Limb (tissue), 2 donors: ENCODE results near the gene MEGF11.

Experiments used
- DNase-seq, 2 donors: peaks; one replicate each; pipeline ENCODE4 v3.0.0-alpha.2; 2016; ENCODE audit errors: extremely low spot score in 2 of 2

The MEGF11 gene

GRCh38 chr15:65921780-65922179, 331.8 kb downstream of the MEGF11 start:
- DNase-seq, result no peak

GRCh38 chr15:65920825-65921309, 332.7 kb downstream of the MEGF11 start:
- no peak for DNase-seq

DNA sequence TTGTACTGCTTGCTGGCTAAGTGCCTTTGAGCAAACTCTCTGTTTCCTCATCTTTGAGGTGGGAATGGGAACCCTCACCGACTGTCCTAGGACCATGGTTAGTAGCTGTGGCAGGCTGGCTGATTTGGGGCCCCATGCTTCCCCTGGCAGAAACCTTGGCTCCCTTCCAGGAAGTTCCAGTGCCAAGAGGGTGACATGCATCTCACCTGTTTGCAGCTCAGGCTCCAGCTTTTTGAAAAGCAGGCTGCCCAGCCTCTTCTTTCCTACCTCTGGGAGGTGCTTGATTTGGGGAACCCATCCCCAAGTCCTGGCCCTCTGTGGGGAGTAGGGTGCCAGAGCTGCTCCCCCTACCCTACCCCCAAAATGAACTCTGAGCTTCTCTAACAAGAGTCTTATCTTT, 333.4 kb downstream of the MEGF11 start:
- no peak for DNase-seq

- no peak for DNase-seq
Observed at GRCh38 chr15:65919353-65919752, 334.2 kb downstream of the MEGF11 start.

- no peak for DNase-seq
Observed at GRCh38 chr15:65918945-65919344, 334.6 kb downstream of the MEGF11 start.

GRCh38 chr15:65918357-65918920, 335.1 kb downstream of the MEGF11 start:
- no peak for DNase-seq

- no peak for DNase-seq
Observed at GRCh38 chr15:65917936-65918335, 335.6 kb downstream of the MEGF11 start.

- no peak for DNase-seq
Observed at GRCh38 chr15:65917407-65917756, 336.2 kb downstream of the MEGF11 start.

DNA sequence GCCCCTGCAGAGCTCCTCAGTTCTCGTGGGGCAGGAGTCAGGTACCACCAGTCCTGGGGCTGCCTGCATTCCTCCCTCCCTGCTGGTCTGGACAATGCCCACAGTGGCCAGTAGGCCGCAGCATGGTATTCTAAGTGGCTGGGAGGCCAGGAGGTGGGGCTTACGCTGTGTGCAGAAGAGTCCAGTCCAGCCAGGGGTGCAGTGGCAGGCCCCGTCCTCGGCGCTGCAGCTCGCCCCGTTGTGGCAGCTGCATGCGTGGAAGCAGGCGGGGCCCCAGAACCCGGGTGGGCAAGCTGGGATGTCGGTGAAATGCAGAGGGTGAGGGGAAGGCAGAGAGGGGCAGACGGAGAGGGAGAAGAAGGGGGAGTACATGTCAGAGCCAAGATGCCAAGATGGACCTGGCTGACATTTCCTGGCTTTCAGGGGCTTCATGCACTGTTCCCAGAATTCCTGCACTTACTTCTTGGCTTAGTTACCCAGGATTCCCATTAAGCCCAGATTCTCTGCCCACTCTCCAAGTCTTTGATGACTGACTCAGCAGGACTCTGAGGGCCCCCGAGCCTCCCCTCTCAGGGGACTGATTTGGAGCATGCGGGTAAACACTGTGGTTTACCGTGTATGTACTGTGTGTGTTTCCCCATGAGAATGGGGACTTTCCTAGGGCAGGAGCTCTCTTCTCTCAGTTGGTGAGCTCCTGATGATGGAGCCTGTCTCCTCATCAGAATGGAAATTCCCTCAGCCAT, 336.7 kb downstream of the MEGF11 start:
- DNase-seq, result peak in 1 of 2 donors; percentile 70

DNA sequence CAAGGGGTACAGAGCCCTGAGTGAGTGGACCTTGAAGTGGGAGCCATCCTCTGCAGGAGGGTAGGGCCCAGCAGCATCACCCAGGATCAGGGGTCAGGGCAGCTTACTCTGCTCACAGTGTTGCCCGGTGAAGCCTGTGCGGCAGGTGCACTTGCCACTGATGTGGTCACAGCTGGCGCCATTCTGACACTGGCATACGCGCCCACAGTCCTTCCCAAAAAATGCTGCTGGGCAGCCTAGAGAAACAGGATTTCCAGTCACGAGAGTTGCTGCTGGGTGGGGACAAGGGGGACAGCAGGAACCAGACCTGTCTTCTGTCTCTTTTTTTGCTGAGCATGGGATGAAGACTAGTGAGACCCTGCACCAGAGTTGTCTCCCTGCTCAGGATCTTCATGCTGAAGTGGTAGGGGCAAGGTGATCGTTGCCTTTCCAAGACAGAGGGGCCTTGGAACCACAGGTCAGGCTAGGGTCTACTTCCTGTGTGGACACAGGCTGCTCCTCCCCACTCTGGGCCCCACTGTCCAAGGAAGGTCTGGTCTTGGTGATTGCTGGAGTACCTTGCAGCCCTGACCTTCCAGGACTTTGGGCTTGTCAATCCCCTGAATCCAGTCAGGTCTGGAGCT, 337.4 kb downstream of the MEGF11 start:
- DNase-seq, result no peak

GRCh38 chr15:65914981-65915925, 338.3 kb downstream of the MEGF11 start:
- DNase-seq, result no peak

DNA sequence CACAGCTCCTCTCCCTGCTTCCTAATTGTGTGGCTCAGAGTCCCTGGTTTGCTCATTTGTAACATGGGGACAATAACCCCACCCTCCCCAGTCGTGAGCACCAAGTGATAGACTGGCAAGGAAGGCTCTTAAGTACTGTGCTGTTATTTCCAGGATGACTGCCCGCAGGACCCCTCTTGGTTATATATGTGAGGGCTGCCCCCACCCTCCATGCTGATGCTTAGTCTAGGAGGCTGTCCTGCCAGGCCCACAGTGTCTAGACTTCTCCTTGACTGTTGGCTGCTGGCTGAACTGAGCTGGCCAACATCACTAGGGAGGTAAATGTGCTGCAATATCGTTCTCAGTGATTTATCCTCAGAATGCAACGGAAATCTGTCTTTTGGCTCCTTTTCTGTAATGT, 339.2 kb downstream of the MEGF11 start:
- DNase-seq, result no peak

DNA sequence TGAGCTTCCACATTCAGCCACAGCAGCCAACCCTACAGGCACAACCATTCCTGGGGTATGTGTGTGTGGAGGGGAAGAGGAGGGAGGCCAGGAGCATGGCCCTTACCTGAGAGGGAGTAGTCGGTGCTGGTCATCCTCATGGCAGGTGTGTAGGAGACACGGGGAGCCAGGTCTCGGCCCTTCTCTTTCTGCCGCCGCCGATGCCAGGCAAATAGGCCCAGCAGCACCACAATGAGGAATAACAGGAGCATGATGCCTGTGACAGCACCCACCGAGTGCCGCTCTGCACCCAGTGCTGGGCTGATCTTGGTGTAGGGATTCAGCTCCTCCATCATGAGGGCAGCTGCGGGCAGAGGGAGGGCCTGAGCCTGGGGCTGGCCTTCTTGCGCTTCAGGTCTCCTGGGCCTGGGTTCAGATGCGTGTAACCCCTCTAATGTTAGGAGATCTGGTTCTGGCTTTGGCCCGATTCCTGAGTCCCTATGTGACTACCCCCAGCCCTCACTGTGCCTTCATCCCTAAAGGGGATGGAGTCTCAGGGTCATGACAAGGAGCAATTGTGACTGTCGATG, 339.8 kb downstream of the MEGF11 start:
- no peak for DNase-seq

GRCh38 chr15:65912235-65912634, 341.3 kb downstream of the MEGF11 start:
- peak in 1 of 2 donors; percentile 14 for DNase-seq

DNA sequence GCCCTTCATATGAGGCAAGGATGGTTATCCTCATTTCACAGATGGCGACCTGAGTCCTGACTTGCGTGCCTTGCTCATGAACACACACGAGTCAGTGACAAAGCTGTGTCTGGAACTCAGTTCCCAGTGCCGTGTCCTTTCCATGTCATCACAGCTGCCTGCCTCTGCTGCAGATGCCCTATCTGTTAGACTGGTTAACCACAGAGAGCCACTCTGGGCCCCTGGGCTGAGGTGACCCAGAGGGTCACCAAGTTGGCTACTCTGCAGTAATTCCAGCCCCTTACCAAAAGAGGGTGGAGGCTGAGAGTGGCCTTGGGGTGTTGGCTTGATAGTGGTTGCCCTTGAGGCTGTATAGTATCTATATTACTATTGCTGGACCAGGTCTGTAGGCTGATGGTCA, 343.2 kb downstream of the MEGF11 start:
- DNase-seq, result peak in 1 of 2 donors; percentile 12

DNA sequence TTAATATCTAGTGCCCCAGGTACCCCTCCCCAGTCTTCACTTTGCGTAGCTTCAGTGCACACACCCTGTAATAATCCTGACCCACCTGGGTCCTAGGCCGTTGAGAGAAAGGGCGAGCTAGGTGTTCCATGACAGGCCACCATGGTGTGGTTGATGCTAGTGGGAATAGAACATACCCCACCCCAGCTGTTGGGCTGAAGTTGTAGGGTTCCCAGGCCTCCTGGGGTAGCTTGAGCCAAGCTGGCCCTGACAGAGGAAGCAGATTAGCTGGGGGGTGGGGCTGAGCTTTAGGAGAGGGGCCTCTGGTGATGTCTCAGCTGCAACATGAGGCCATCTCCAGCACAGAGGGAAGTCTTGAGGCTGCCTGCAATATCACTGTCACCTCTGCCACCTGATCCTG, 343.7 kb downstream of the MEGF11 start:
- peak in 1 of 2 donors; percentile 10 for DNase-seq

DNA sequence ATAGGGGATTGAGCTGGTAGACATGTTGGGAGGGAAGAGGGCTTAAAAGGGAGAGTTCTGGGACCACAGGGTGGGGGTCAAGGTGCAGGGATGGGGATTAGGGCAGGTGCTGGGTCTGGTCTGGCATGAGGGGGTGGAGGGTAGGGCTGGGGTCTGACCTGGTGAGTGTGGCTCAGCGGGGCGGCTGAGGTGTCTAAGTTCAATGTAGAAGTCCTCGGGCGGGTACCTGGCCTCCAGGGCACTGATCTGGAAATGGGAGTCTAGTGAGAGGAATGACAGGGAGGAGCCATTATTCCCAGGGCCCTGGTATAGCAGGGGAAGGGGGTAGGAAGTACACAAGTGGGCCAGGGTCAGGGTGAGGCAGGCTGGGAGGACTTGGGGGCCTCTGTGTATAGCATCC, 344.7 kb downstream of the MEGF11 start:
- no peak for DNase-seq

- DNase-seq, result no peak
Observed at GRCh38 chr15:65907661-65908060, 345.9 kb downstream of the MEGF11 start.

DNA sequence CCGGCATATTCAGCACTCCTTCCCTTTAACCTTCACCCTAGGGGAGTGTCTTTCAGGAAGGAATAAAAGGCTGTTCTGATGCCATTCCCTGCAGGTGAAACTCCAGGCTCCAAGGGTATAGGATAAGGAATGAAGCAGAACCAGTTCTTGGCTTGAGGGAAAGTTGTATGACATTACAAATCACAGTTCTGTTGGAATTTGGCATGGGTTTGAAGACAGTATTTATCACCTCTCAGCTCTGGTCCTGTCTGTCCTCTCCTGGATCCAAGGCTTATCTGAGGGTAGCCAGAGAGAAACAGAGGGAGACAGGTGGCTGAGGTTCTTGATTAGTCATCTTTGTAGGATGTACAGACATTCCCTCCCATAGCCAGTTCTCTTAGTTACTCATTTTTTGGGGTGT, 347.2 kb downstream of the MEGF11 start:
- no peak for DNase-seq

GRCh38 chr15:65904301-65904700, 349.2 kb downstream of the MEGF11 start:
- no peak for DNase-seq

GRCh38 chr15:65903296-65904073, 350.1 kb downstream of the MEGF11 start:
- no peak for DNase-seq
